AG08396 (cell line): ENCODE data around the gene HMGCS2.

Experiments used
- DNase-seq: peaks from one replicate; pipeline ENCODE4 v3.0.0; 2012; ENCODE audit warnings: low spot score, mixed read lengths

Gene HMGCS2

GRCh38 chr1:119701659-119702058, 67.0 kb downstream of the HMGCS2 start:
- DNase-seq: no peak

GRCh38 chr1:119700326-119700725, 68.4 kb downstream of the HMGCS2 start:
- DNase-seq: no peak
